ENCODE data around the gene KIF23. TPM values are rescaled to one million over a fixed set of nuclear protein-coding genes. Genes with fewer than 3 reads are reported as not detected.

KIF23 gene
- total RNA-seq, 2 donors from 2014 or later = 23.4 to 40.4 TPM

- DNase-seq (ENCODE audit: low spot score) (no peak), ATAC-seq (no peak)
- Mint-ChIP-seq H3K27me3 (peaks cover 0 to 23% of the 10 kb centered on the region in 2 donors), H3K4me3 (no peak overlapping the region), H3K27ac (no peak overlapping the region), H3K36me3 (no peaks in the 10 kb centered on the region), H3K9me3 (peaks cover 3% of the 10 kb centered on the region), H3K4me1 (ENCODE audit: low read depth in 2 of 2) (peaks cover 35 to 42% of the 10 kb centered on the region in 2 donors)
Observed at GRCh38 chr15:69486481-69487110, 72.4 kb downstream of the KIF23 start.

- DNase-seq (ENCODE audit: low spot score) (peak; percentile 76), ATAC-seq (peak; percentile 84 to 94)
- H3K4me1 Mint-ChIP-seq (ENCODE audit: low read depth in 2 of 2) = peaks cover 32 to 36% of the 10 kb centered on the region in 2 donors
Observed at GRCh38 chr15:69489073-69489571, 75.0 kb downstream of the KIF23 start.

GRCh38 chr15:69490356-69491037 lies 76.3 kb downstream of the KIF23 start:
- DNase-seq (ENCODE audit: low spot score) (no peak), ATAC-seq (no peak)
- H3K4me1 Mint-ChIP-seq (ENCODE audit: low read depth in 2 of 2) = peaks cover 26 to 28% of the 10 kb centered on the region in 2 donors
- peaks cover 0 to 14% of the 10 kb centered on the region in 2 donors for H3K27me3 Mint-ChIP-seq
- H3K36me3 Mint-ChIP-seq = no peaks in the 10 kb centered on the region
- H3K9me3 Mint-ChIP-seq = peaks cover 3% of the 10 kb centered on the region
- H3K27ac Mint-ChIP-seq = peak overlapping the region in 1 of 2 donors; percentile 73
- H3K4me3 Mint-ChIP-seq = peak overlapping the region; percentile 58

More at GRCh38 chr15:69489073-69489571, 75.0 kb downstream of the KIF23 start:
- Mint-ChIP-seq H3K36me3 (no peaks in the 10 kb centered on the region), H3K27me3 (peaks cover 0 to 21% of the 10 kb centered on the region in 2 donors), H3K9me3 (peaks cover 3% of the 10 kb centered on the region), H3K27ac (peak overlapping the region in 1 of 2 donors; percentile 73), H3K4me3 (peak overlapping the region; percentile 58)

- DNase-seq (ENCODE audit: low spot score) = no peak
- ATAC-seq = no peak
- Mint-ChIP-seq H3K36me3 (no peaks in the 10 kb centered on the region), H3K4me3 (no peak overlapping the region), H3K27me3 (peaks cover 0 to 12% of the 10 kb centered on the region in 2 donors), H3K4me1 (ENCODE audit: low read depth in 2 of 2) (peaks cover 24 to 30% of the 10 kb centered on the region in 2 donors), H3K27ac (no peak overlapping the region), H3K9me3 (no peaks in the 10 kb centered on the region)
Observed at GRCh38 chr15:69491038-69491505, 76.9 kb downstream of the KIF23 start.

DNA sequence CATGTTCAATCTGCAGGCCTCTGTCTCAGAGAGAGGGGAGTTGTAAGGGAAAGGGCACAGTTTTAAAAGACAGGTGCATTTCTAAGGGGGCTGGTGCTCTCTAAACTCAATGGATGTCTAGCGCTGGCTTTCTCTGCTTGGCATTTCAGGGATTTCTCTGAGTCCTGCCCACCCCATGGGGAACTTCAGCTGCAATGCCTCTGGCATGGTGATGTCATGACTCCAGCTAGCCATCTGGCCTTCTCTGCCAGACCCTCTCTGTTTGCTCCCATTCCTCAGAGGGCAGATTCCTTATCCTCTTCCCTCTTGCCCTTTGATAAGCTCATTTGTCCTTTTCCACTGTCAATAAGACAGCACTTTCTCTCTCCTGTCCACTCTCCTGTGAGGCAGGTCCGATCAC lies 79.3 kb downstream of the KIF23 start:
- no peak overlapping the region for H3K27ac Mint-ChIP-seq
- DNase-seq (ENCODE audit: low spot score) (no peak), ATAC-seq (no peak)
- no peaks in the 10 kb centered on the region for H3K36me3 Mint-ChIP-seq
- H3K9me3 Mint-ChIP-seq = no peaks in the 10 kb centered on the region
- peaks cover 44 to 45% of the 10 kb centered on the region in 2 donors for H3K4me1 Mint-ChIP-seq (ENCODE audit: low read depth in 2 of 2)
- H3K4me3 Mint-ChIP-seq = no peak overlapping the region
- H3K27me3 Mint-ChIP-seq = peaks cover 0 to 7% of the 10 kb centered on the region in 2 donors

DNA sequence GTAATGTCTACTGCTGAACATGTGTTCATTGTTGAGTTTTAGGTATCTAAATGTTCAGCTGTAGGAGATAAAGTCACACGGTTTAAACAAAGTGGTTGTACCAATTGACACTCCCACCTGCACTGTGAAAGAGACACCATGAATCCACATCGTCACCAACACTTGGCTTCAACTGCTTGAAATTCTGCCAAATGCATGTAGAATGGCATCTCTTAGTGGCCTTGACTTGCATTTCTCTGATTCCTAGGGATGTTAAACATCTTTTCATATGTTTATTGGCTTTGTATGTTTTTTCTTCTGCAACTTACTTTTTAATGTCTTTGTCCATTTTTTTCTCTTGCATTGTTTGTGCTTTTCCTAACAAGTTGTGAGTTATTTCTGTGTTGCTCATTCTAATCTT lies 81.9 kb downstream of the KIF23 start:
- DNase-seq (ENCODE audit: low spot score) (no peak), ATAC-seq (no peak)
- Mint-ChIP-seq H3K4me3 (no peak overlapping the region), H3K27ac (no peak overlapping the region), H3K36me3 (no peaks in the 10 kb centered on the region), H3K4me1 (ENCODE audit: low read depth in 2 of 2) (peaks cover 48 to 50% of the 10 kb centered on the region in 2 donors), H3K9me3 (no peaks in the 10 kb centered on the region), H3K27me3 (peaks cover 0 to 2% of the 10 kb centered on the region in 2 donors)

- Mint-ChIP-seq H3K27ac (peak overlapping the region; percentile 61 to 69), H3K27me3 (peaks cover 0 to 2% of the 10 kb centered on the region in 2 donors), H3K4me3 (peak overlapping the region; percentile 39), H3K9me3 (no peaks in the 10 kb centered on the region), H3K36me3 (no peaks in the 10 kb centered on the region), H3K4me1 (ENCODE audit: low read depth in 2 of 2) (peaks cover 44 to 50% of the 10 kb centered on the region in 2 donors)
- ATAC-seq (peak; percentile 70 to 84), DNase-seq (ENCODE audit: low spot score) (no peak)
Observed at GRCh38 chr15:69497076-69497475, 82.9 kb downstream of the KIF23 start.

GRCh38 chr15:69497667-69498066 lies 83.5 kb downstream of the KIF23 start:
- peak; percentile 64 to 73 for ATAC-seq
- Mint-ChIP-seq H3K36me3 (no peaks in the 10 kb centered on the region), H3K4me1 (ENCODE audit: low read depth in 2 of 2) (peaks cover 44 to 50% of the 10 kb centered on the region in 2 donors), H3K27ac (peak overlapping the region; percentile 61 to 69), H3K9me3 (no peaks in the 10 kb centered on the region), H3K27me3 (peaks cover 0 to 2% of the 10 kb centered on the region in 2 donors), H3K4me3 (peak overlapping the region; percentile 39)
- no peak for DNase-seq (ENCODE audit: low spot score)

Other genes with a start within 250 kb of the KIF23 start
- gene PAQR5, start 115.4 kb upstream of the KIF23 start, total RNA-seq = not detected
- gene RPLP1, start 38.5 kb downstream of the KIF23 start, total RNA-seq = 1,000 to 10,000 TPM; 1,083 to 1,971 TPM